Transverse colon (tissue), 4 donors: ENCODE measurements around the gene BLNK.

Experiments used
- CTCF ChIP-seq, 5 experiments: fragments of 200-600 bp in 3 of 5; fragments of 450-650 bp in 2 of 5; sonication (generic) in 3 of 5; IDR thresholded peaks; 1 replicate in 2 of 5; 2 replicates in 3 of 5; pipeline ENCODE4 v1.5.1; 2016 to 2017; ENCODE audit warnings: antibody characterized with exemption in 5 of 5, inconsistent platforms in 3 of 5, mild to moderate bottlenecking in 2 of 5, moderate library complexity in 1 of 5
- EP300 ChIP-seq: sonication (generic); formaldehyde crosslinking; IDR thresholded peaks from one replicate; pipeline ENCODE4 v1.6.1; 2017; ENCODE audit warnings: antibody characterized with exemption, low read depth
- POLR2A ChIP-seq: fragments of 450-650 bp; IDR thresholded peaks from one replicate; pipeline ENCODE4 v1.6.1; 2016; ENCODE audit warnings: antibody characterized with exemption, mild to moderate bottlenecking, moderate library complexity
- POLR2AphosphoS5 ChIP-seq, 3 donors: sonication (generic); formaldehyde crosslinking; IDR thresholded peaks; one replicate each; pipeline ENCODE4 v1.6.1; 2016; ENCODE audit warnings: antibody characterized with exemption in 3 of 3

- TF ChIP-seq CTCF (IDR thresholded peaks at IDR 0.05) (no peak), EP300 (no peak), POLR2A (no peak), POLR2AphosphoS5 (IDR thresholded peaks at IDR 0.05) (no peak)
Measured at GRCh38 chr10:96263669-96264068, 7.7 kb downstream of the BLNK start.
